ENCODE measurements around the gene PLSCR4. TPM values are rescaled to one million over a fixed set of nuclear protein-coding genes. Genes with fewer than 3 reads are reported as not detected.

Gene PLSCR4
- total and polyA plus RNA-seq, 2 of the 8 experiments (the other 6 are each of a cell fraction or from before 2014, with no cell fraction given): 1.8 to 2.9 TPM

- TF ChIP-seq GABPA (IDR thresholded peaks at IDR 0.05; ENCODE audit: borderline replicate concordance, insufficient read depth, low read length): no peak
- TF ChIP-seq, protein P1, sequence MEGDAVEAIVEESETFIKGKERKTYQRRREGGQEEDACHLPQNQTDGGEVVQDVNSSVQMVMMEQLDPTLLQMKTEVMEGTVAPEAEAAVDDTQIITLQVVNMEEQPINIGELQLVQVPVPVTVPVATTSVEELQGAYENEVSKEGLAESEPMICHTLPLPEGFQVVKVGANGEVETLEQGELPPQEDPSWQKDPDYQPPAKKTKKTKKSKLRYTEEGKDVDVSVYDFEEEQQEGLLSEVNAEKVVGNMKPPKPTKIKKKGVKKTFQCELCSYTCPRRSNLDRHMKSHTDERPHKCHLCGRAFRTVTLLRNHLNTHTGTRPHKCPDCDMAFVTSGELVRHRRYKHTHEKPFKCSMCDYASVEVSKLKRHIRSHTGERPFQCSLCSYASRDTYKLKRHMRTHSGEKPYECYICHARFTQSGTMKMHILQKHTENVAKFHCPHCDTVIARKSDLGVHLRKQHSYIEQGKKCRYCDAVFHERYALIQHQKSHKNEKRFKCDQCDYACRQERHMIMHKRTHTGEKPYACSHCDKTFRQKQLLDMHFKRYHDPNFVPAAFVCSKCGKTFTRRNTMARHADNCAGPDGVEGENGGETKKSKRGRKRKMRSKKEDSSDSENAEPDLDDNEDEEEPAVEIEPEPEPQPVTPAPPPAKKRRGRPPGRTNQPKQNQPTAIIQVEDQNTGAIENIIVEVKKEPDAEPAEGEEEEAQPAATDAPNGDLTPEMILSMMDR (IDR thresholded peaks at IDR 0.05; ENCODE audit: control extremely low read depth in 1 of 3, insufficient read depth in 1 of 3, low read depth in 1 of 3, low read length in 3 of 3): no peak
- no peak for TF ChIP-seq CHD2 (IDR thresholded peaks at IDR 0.05; ENCODE audit: low read length)
- no peak for TF ChIP-seq CBX5 (IDR thresholded peaks at IDR 0.05; ENCODE audit: low read depth, low read length)
- TF ChIP-seq POLR2A (IDR thresholded peaks at IDR 0.05; ENCODE audit: control extremely low read depth in 1 of 2, low read depth in 2 of 2, low read length in 2 of 2): no peak
- TF ChIP-seq SIRT6 (IDR thresholded peaks at IDR 0.05; ENCODE audit: low read length): no peak
Observed at GRCh38 chr3:146265720-146266119, 14.8 kb upstream of the PLSCR4 start (continued).
